Suppressor macrophage (primary cell): ENCODE measurements around the gene C1QL2.

Experiments used
- DNase-seq, 4 experiments: peaks; one replicate each; pipeline ENCODE4 v3.0.0-alpha.2; 2020 to 2022

C1QL2 gene

GRCh38 chr2:119137502-119137901, 21.0 kb downstream of the C1QL2 start:
- DNase-seq = no peak

- no peak for DNase-seq
Observed at GRCh38 chr2:119136872-119137271, 21.7 kb downstream of the C1QL2 start.

DNA sequence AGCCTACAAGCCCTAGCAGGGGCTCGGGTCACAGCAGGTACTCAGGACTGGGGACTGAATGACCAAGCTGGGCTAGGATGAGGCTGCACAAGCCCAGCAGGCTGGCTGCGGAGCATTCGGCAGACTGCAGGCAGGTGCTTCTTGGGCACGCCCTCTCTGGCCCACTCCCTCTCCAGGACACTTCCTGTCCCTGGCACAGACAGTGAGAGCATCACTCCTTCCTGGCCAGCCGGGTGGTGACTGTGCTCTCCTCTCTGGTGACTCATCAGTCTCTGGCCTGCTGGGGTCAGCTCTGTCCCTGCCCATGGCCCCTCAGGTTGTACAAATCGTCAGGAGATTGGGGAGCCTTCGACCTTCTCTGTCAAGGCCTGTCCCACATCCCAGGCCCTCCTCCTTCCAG, 22.5 kb downstream of the C1QL2 start:
- DNase-seq = no peak

DNA sequence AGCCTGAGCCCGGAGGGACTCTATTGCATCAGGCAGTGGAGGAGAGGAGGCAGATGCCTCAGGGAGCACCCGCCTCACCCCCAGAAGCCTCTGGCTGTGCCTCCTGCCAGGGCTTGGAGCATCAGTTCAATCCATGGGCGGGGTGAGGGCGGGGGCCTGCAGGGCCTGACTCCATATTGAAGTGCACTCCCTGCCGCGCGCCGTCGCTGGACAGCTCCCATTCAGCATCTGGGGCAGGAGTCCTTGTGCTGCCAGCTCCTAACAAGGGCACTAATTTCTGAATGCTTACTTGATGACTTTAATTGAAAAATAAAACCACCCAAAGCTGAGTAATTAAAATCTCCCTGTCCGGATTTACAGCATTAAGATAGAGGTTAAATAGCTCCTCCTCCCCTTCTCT, 23.8 kb downstream of the C1QL2 start:
- no peak for DNase-seq

DNA sequence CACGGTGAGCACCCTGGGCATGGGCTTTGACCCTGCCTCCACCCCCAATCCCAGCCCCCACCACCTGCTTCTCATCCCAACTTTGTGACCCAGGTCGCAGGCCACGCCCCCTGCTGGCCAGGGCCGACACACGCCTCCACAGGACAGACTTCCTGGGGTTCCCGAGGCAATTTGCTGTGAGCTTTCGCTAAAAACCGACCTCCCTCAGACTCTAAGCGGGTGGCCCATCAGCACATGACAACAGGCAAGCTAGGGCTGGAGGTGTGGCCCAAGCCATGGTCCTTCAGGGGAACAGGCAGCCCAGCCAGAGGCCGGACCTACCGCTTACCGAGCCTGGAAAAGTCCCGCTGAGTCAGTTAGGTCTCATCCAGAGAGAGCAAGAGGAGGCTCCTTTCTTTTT, 31.9 kb downstream of the C1QL2 start:
- DNase-seq = peak; percentile 45 to 76 (median 59)

DNA sequence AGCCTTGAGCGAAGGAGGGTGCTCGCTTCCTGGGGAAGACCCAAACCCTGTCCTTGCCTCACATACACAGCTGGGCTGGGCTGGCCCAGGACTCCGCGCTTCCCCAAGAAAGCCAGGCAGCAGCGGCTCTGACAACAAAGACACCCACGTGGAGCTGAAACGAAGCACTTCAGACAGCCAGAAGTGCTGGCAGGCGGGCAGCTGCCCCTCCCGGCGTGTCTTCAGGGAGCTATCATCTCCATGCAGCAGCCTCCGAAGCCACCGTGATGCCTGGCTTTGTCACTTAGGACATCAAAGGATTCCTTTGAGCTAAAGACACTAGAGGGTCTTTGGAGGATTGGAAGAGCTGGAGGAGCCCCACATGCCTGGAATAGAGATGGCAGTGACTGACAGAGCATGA, 35.2 kb downstream of the C1QL2 start:
- no peak for DNase-seq

- DNase-seq = peak in 1 of 4 experiments; percentile 7
Observed at GRCh38 chr2:119122663-119123062, 35.9 kb downstream of the C1QL2 start.

- DNase-seq = peak in 1 of 4 experiments; percentile 7
Observed at GRCh38 chr2:119119999-119120756, 38.4 kb downstream of the C1QL2 start.

- no peak for DNase-seq
Observed at GRCh38 chr2:119119076-119119785, 39.3 kb downstream of the C1QL2 start.

DNA sequence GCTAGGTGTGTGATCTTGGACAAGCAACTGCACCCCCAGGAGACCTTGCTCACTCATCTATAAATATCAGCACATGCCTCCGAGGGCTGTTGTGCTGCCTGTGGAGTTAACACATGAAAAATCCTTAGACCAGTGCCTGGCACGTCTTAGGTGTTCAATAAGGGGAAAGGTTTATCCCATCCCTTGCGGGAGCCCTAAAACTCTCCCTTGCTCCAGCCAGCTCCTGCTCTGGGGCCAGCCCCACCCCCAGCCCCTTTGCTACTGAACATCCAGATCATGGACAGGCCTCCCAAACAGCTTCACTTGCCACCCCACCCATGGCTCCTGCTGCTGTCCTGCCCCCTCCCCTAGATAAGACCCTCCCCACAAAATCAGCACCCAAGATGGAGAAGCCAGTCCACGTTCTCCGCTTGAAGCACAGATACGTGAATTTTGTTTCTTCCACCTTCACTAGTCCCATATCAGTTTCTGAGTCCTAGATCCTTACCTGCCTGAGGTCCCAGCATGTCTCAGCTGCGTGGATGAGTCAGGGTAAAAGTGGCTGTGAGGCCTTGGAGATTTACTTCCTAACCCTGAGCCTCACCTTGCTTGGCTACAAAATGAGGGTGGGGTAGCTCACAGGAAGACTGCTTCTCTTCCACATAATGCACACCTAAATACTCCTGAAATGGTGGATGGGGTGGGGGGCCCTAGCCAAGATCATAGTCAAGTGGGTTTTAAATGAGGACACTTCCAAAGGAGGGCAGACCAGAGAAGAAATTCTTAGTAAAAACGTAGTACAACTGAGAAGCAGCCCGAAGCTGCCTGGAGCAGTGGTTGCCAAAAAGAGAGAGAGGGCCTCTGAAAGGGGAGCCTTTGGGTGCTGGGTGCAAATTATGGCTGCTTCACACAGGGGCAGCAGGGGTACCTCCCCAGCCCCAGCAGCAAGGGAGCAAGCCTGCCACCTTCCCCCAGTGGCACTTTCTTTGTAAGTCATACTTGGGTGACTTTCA, 40.4 kb downstream of the C1QL2 start:
- DNase-seq = no peak

GRCh38 chr2:119117408-119117807, 41.1 kb downstream of the C1QL2 start:
- no peak for DNase-seq

GRCh38 chr2:119116411-119117295, 41.9 kb downstream of the C1QL2 start:
- DNase-seq = no peak

DNA sequence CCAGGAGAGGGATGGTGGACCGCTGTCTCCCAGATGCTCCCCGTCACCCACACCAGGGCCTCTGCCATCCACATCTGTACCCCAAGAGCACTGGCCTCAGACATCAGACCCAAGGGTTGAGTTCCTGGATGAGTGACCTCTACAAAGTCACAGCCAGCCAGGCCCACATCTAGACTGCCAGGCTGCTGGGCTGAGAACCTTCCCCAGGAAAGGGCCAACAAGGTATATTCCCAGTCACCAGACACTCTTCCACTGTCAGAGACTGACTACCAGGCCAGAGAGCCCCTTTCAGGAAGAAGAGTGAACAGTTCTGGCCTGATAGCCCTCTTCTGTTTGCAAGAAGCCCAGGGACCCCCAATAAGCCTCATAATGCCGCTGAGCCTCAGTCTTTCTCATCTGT, 44.3 kb downstream of the C1QL2 start:
- no peak for DNase-seq

DNA sequence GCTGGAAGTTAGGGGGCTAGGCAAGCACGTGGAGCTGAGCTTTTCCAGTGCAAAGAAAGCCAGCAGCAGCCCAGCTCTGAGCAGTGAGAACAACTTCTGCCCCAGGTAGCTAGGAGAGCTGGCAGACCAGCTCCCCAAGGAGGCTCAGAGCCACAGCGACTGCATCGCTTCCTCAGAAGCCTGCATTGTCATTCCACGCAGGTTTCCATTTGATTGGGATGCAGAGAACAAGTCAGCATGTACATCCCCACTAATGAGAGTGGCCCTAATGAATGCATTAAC, 45.1 kb downstream of the C1QL2 start:
- DNase-seq = no peak

DNA sequence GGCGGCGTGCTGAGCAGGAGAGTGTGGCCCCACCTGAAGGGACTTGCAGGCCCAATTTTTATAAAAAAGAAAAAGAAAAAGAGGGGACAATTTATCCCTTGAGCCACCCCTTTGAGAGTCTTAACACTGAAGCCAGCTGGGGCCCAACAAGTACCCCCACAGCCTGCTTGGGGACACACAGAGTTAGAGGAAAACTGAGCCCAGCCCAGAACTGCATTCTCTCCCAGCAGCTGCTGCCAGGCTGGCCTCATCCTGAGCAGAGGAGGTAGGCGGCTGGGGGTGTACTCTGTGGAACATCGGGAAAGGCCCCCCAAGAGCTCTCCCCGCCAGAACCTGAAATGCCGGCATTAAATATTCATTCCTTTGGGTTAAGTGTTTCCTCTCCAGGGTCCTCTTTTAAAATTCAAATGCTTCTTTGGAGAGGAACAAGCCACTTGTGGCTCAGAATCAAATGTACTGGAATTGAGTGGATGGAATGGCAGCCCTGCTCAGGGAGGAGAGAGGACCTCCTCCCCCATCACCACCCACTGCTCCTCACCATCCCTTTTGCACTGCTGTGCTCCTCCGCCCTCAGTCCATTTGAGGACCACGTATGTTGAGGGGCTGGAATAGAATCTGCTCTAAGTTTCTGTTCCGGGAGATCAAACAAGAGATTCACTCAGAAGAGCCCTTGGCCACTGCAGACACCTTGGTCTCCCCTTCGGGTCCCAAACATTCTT, 45.6 kb downstream of the C1QL2 start:
- no peak for DNase-seq

DNA sequence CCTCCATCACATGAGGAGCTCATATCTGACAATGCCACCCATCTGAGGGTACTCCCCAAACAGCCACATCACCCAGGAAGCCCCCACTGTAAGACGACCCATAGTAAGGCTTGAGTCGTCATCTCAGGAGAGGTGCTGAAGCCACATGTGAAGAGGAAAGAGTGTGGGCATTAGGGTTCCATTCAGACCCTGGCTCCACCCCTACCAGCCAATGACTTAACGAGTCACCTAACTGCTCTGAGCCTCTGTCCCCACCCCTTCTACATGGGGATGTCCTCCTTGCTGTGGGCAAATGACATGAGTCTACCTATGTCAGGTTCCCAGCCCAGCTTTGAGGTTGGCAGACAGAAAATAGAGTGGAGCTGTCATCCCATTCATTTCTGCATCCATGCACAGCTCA, 46.3 kb downstream of the C1QL2 start:
- no peak for DNase-seq

GRCh38 chr2:119111115-119111975, 47.2 kb downstream of the C1QL2 start:
- peak in 3 of 4 experiments; percentile 6 to 43 (median 29) for DNase-seq

GRCh38 chr2:119109866-119110265, 48.7 kb downstream of the C1QL2 start:
- DNase-seq = no peak

- no peak for DNase-seq
Observed at GRCh38 chr2:119108186-119108585, 50.4 kb downstream of the C1QL2 start.

DNA sequence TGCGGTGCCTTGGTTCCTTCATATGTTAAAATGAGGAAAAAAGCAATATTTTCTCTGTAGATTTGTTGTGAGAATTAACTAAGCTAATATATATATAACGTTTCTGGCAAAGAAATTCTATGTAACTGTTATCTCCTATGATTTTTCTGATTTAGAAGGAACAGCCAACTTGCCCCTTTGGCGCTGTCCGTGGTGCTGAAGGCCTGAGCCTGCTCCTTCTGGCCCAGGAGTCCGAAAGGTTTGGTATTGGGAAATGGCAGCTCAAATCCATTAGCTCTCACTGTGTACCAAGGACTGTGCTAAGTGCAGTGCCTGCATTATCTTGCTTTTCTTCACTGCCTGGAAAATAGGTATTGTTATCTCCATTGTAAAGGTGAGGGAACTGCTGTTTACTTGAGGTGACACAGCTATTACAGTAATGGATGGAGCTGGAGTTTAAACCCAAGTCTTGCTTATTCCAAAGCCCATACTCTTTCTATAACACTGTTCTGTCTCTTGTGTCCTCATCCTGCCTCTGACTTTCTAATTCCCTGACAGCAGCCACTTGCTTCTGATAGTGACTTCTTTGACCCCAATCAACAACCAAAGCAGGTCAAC, 52.2 kb downstream of the C1QL2 start:
- peak; percentile 38 to 75 (median 56) for DNase-seq
